Measurements from ENCODE around the gene TMEM131L.

- TF ChIP-seq, protein P1, sequence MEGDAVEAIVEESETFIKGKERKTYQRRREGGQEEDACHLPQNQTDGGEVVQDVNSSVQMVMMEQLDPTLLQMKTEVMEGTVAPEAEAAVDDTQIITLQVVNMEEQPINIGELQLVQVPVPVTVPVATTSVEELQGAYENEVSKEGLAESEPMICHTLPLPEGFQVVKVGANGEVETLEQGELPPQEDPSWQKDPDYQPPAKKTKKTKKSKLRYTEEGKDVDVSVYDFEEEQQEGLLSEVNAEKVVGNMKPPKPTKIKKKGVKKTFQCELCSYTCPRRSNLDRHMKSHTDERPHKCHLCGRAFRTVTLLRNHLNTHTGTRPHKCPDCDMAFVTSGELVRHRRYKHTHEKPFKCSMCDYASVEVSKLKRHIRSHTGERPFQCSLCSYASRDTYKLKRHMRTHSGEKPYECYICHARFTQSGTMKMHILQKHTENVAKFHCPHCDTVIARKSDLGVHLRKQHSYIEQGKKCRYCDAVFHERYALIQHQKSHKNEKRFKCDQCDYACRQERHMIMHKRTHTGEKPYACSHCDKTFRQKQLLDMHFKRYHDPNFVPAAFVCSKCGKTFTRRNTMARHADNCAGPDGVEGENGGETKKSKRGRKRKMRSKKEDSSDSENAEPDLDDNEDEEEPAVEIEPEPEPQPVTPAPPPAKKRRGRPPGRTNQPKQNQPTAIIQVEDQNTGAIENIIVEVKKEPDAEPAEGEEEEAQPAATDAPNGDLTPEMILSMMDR (IDR thresholded peaks at IDR 0.05 in 2 of 3, conservative IDR thresholded peaks at IDR 0.05 in 1 of 3; ENCODE audit: borderline replicate concordance in 1 of 3, insufficient read depth in 1 of 3, low read depth in 2 of 3, low read length in 2 of 3) = no peak
- TF ChIP-seq JUND (IDR thresholded peaks at IDR 0.05) (no peak), EZH2phosphoT487 (IDR thresholded peaks at IDR 0.05; ENCODE audit: borderline replicate concordance) (no peak)
These were observed 113.2 kb downstream of the TMEM131L start for GRCh38 chr4:153579410-153579809.
